ENCODE results near the gene HMX2. TPM values are rescaled to one million over a fixed set of nuclear protein-coding genes. Genes with fewer than 3 reads are reported as not detected.

HMX2 gene
- total RNA-seq, 2 donors from 2014 or later = 0.13 to 0.15 TPM

- no peak overlapping the region for H3K4me3 ChIP-seq
- H3K4me1 ChIP-seq = no peaks in the 10 kb centered on the region
- DNase-seq = no peak
- H3K36me3 ChIP-seq = no peaks in the 10 kb centered on the region
- no peak overlapping the region for H3K9ac ChIP-seq (ENCODE audit: low read depth in 2 of 2, low read length in 2 of 2)
- H3K9me3 ChIP-seq = no peaks in the 10 kb centered on the region
- intact Hi-C loops (cut with DNase I) = no loop called here
- no peak overlapping the region for H3K27ac ChIP-seq
- H3K27me3 ChIP-seq = no peaks in the 10 kb centered on the region
- no peak for TF ChIP-seq CTCF (IDR thresholded peaks at IDR 0.05)
Measured at GRCh38 chr10:123109466-123109865, 38.5 kb upstream of the HMX2 start.

- TF ChIP-seq CTCF (IDR thresholded peaks at IDR 0.05) = no peak
- no peak for DNase-seq
- Histone ChIP-seq H3K9ac (ENCODE audit: low read depth in 2 of 2, low read length in 2 of 2) (no peak overlapping the region), H3K27ac (no peak overlapping the region), H3K27me3 (no peaks in the 10 kb centered on the region), H3K9me3 (no peaks in the 10 kb centered on the region), H3K4me1 (no peaks in the 10 kb centered on the region), H3K4me3 (no peak overlapping the region), H3K36me3 (no peaks in the 10 kb centered on the region)
- intact Hi-C loops (cut with DNase I) = no loop called here
Measured at GRCh38 chr10:123117644-123118417, 30.1 kb upstream of the HMX2 start.

- intact Hi-C loops (cut with DNase I) = no loop called here
- no peaks in the 10 kb centered on the region for H3K36me3 ChIP-seq
- no peak overlapping the region for H3K9ac ChIP-seq (ENCODE audit: low read depth in 2 of 2, low read length in 2 of 2)
- no peak for TF ChIP-seq CTCF (IDR thresholded peaks at IDR 0.05)
- no peaks in the 10 kb centered on the region for H3K4me1 ChIP-seq
- no peak overlapping the region for H3K27ac ChIP-seq
- no peak for DNase-seq
- no peak overlapping the region for H3K4me3 ChIP-seq
- H3K27me3 ChIP-seq = no peaks in the 10 kb centered on the region
- H3K9me3 ChIP-seq = no peaks in the 10 kb centered on the region
Measured at GRCh38 chr10:123119081-123119480, 28.9 kb upstream of the HMX2 start.

GRCh38 chr10:123126246-123126645 is 21.7 kb upstream of the HMX2 start:
- Histone ChIP-seq H3K9me3 (no peaks in the 10 kb centered on the region), H3K4me3 (no peak overlapping the region), H3K4me1 (no peaks in the 10 kb centered on the region), H3K36me3 (no peaks in the 10 kb centered on the region), H3K9ac (ENCODE audit: low read depth in 2 of 2, low read length in 2 of 2) (no peak overlapping the region), H3K27ac (no peak overlapping the region), H3K27me3 (peaks cover 4% of the 10 kb centered on the region)
- TF ChIP-seq CTCF (IDR thresholded peaks at IDR 0.05) = no peak
- intact Hi-C loops (cut with DNase I) = no loop called here
- no peak for DNase-seq

- Histone ChIP-seq H3K27me3 (peaks cover 38% of the 10 kb centered on the region), H3K9ac (ENCODE audit: low read depth in 2 of 2, low read length in 2 of 2) (no peak overlapping the region), H3K27ac (no peak overlapping the region), H3K4me3 (no peak overlapping the region), H3K4me1 (peaks cover 2% of the 10 kb centered on the region), H3K36me3 (no peaks in the 10 kb centered on the region), H3K9me3 (no peaks in the 10 kb centered on the region)
- DNase-seq = no peak
- no peak for TF ChIP-seq CTCF (IDR thresholded peaks at IDR 0.05)
- intact Hi-C loops (cut with DNase I) = no loop called here
Measured at GRCh38 chr10:123129618-123130271, 18.2 kb upstream of the HMX2 start.
